DOHH2 (cell line): ENCODE measurements around the gene RALA.

Experiments
- H3F3A ChIP-seq: fragments of 200-600 bp; sonication (generic), shearing (Covaris generic); 2 replicates; pipeline ENCODE4 v1.6.0; 2016; ENCODE audit warnings: antibody characterized with exemption, mild to moderate bottlenecking; ENCODE audit not compliant: control insufficient read depth, insufficient read depth
- H3K27ac ChIP-seq: fragments of 200-600 bp; sonication (generic); 2 replicates; pipeline ENCODE4 v1.5.1; 2014; ENCODE audit warnings: low read depth, mild to moderate bottlenecking, low read length, moderate library complexity
- H3K27me3 ChIP-seq: fragments of 200-600 bp; sonication (generic); 2 replicates; pipeline ENCODE4 v1.6.1; 2014; ENCODE audit warnings: mild to moderate bottlenecking, low read length, mixed read lengths; ENCODE audit not compliant: control insufficient read depth
- H3K36me3 ChIP-seq: fragments of 200-600 bp; sonication (generic); 2 replicates; pipeline ENCODE4 v1.6.1; 2014; ENCODE audit warnings: mild to moderate bottlenecking, low read length, moderate library complexity, mixed read lengths; ENCODE audit not compliant: control insufficient read depth
- H3K4me1 ChIP-seq: fragments of 200-600 bp; sonication (generic); 2 replicates; pipeline ENCODE4 v1.6.1; 2014; ENCODE audit warnings: mild to moderate bottlenecking, low read length, mixed read lengths; ENCODE audit not compliant: control insufficient read depth
- H3K4me2 ChIP-seq: fragments of 200-600 bp; sonication (generic); 2 replicates; pipeline ENCODE4 v1.6.0; 2014; ENCODE audit warnings: mild to moderate bottlenecking, low read length, moderate library complexity
- H3K4me3 ChIP-seq: fragments of 200-600 bp; sonication (generic); 2 replicates; pipeline ENCODE4 v1.5.1; 2014; ENCODE audit warnings: mild to moderate bottlenecking, low read length, mixed read lengths
- H3K79me2 ChIP-seq: fragments of 200-600 bp; sonication (generic); 2 replicates; pipeline ENCODE4 v1.6.1; 2014; ENCODE audit warnings: mild to moderate bottlenecking, low read length, mixed read lengths; ENCODE audit not compliant: control insufficient read depth
- H3K9me2 ChIP-seq: fragments of 200-600 bp; sonication (generic); replicated peaks from 2 replicates; pipeline ENCODE4 v1.6.1; 2014; ENCODE audit warnings: mild to moderate bottlenecking, low read length, mixed read lengths; ENCODE audit not compliant: control insufficient read depth
- H3K9me3 ChIP-seq: fragments of 200-600 bp; sonication (generic); 2 replicates; pipeline ENCODE4 v1.6.1; 2014; ENCODE audit warnings: antibody characterized with exemption, low read length, mixed read lengths; ENCODE audit not compliant: control insufficient read depth, insufficient read depth
- H4K20me1 ChIP-seq: fragments of 200-600 bp; sonication (generic); 2 replicates; pipeline ENCODE4 v1.6.0; 2014; ENCODE audit warnings: low read depth, mild to moderate bottlenecking, antibody characterized with exemption, low read length, moderate library complexity; ENCODE audit not compliant: control insufficient read depth, insufficient read depth
- EZH2phosphoT487 ChIP-seq: fragments of 200-600 bp; sonication (generic); IDR thresholded peaks from 2 replicates; pipeline ENCODE4 v1.6.1; 2017; ENCODE audit warnings: borderline replicate concordance, mild to moderate bottlenecking, antibody characterized with exemption, low read length, moderate library complexity, mixed read lengths
- TF ChIP-seq, protein P1 (sequence below): fragments of 200-600 bp; sonication (generic); IDR thresholded peaks from one replicate; pipeline ENCODE4 v1.5.1; 2014; ENCODE audit warnings: antibody characterized with exemption, mild to moderate bottlenecking, low read depth, low read length; ENCODE audit not compliant: poor library complexity, severe bottlenecking

Gene RALA

DNA sequence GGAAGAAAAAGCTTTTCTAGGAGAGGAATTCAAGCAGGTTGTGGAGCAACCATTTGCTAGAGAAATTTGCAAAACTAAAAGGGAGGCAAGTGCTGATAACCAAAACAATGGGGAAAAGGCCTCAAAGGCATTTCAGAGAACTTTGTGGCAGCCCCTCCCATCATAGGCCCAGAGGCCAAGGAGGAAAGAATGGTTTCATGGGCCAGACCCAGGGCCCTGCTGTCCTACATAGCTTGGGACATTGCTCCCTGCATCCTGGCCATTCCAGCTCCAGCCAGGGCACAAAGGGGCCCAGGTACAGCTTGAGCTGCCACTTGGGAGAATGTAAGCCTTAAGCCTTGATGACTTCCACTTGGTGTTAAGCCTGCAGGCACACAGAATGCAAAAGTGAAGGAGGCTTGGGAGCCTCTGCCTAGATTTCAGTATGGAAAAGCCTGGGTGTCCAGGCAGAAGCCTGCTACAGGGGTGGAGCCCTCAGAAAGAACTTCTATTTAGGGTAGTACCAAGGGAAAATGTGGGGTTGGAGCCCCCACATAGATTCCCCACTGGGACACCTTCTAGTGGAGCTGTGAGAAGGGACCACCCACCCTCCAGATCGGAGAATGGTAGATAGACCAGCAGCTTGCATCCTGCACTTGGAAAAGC, 91.2 kb downstream of the RALA start:
- no peaks in the 10 kb centered on the region for H3F3A ChIP-seq
- H3K4me3 ChIP-seq, result no peak overlapping the region
- no peak overlapping the region for H3K4me2 ChIP-seq
- no peak overlapping the region for H3K27ac ChIP-seq
- no peaks in the 10 kb centered on the region for H3K9me2 ChIP-seq
- H4K20me1 ChIP-seq, result no peaks in the 10 kb centered on the region
- H3K4me1 ChIP-seq, result no peaks in the 10 kb centered on the region
- no peaks in the 10 kb centered on the region for H3K79me2 ChIP-seq
- no peaks in the 10 kb centered on the region for H3K27me3 ChIP-seq
- H3K36me3 ChIP-seq, result no peaks in the 10 kb centered on the region
- peaks cover 37% of the 10 kb centered on the region for H3K9me3 ChIP-seq
- TF ChIP-seq EZH2phosphoT487, result no peak
- TF ChIP-seq, protein P1, sequence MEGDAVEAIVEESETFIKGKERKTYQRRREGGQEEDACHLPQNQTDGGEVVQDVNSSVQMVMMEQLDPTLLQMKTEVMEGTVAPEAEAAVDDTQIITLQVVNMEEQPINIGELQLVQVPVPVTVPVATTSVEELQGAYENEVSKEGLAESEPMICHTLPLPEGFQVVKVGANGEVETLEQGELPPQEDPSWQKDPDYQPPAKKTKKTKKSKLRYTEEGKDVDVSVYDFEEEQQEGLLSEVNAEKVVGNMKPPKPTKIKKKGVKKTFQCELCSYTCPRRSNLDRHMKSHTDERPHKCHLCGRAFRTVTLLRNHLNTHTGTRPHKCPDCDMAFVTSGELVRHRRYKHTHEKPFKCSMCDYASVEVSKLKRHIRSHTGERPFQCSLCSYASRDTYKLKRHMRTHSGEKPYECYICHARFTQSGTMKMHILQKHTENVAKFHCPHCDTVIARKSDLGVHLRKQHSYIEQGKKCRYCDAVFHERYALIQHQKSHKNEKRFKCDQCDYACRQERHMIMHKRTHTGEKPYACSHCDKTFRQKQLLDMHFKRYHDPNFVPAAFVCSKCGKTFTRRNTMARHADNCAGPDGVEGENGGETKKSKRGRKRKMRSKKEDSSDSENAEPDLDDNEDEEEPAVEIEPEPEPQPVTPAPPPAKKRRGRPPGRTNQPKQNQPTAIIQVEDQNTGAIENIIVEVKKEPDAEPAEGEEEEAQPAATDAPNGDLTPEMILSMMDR, result no peak

DNA sequence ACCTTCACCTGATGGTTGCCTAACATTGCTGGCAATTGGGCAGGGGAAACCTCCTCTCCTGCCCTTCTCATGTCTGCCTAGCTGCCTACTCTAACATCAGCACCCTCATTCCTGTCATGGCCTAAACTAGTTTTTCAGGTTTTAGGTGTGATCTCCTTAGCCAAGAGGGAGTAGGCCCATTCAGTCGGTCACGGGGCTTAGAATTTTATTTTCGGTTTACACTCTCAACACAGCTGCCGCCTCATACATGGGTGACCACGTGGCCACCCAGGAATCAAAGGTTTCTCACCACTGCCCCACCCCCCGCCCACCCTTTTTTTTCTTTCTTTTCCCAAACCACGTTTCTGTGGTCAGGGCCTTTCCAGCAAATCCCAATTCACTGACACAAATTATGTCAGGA, 97.2 kb downstream of the RALA start:
- Histone ChIP-seq H3K4me3 (no peak overlapping the region), H3F3A (no peaks in the 10 kb centered on the region), H3K79me2 (no peaks in the 10 kb centered on the region), H4K20me1 (no peaks in the 10 kb centered on the region), H3K36me3 (no peaks in the 10 kb centered on the region), H3K4me1 (no peaks in the 10 kb centered on the region), H3K27ac (no peak overlapping the region), H3K4me2 (no peak overlapping the region), H3K9me3 (peaks cover 13% of the 10 kb centered on the region), H3K27me3 (no peaks in the 10 kb centered on the region), H3K9me2 (no peaks in the 10 kb centered on the region)
- TF ChIP-seq, protein P1, result no peak
- TF ChIP-seq EZH2phosphoT487, result no peak

DNA sequence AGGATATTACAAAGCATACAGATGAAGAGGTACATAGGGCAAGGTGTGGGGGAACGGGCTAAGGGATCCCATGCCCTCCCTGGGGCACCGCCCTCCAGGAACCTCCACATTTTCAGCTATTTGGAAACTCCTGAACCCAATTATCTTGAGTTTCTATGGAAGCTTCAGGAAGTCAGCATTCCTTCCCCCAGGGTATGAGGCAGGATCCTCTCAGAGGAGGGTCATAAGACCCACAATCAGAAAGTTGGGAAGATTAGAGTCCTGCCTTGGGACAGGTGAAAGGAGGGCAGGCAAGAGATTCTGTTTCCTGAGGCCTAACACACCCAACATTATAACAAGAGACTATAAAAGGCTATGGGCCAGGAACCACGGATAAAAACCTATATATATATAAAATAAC, 98.0 kb downstream of the RALA start:
- Histone ChIP-seq H4K20me1 (no peaks in the 10 kb centered on the region), H3K27ac (no peak overlapping the region), H3K4me3 (no peak overlapping the region), H3K9me2 (no peaks in the 10 kb centered on the region), H3K4me2 (no peak overlapping the region), H3K36me3 (no peaks in the 10 kb centered on the region), H3K27me3 (no peaks in the 10 kb centered on the region), H3K79me2 (no peaks in the 10 kb centered on the region), H3K9me3 (peaks cover 5% of the 10 kb centered on the region), H3F3A (no peaks in the 10 kb centered on the region), H3K4me1 (no peaks in the 10 kb centered on the region)
- TF ChIP-seq EZH2phosphoT487, result no peak
- TF ChIP-seq, protein P1, result no peak
